Measurements from ENCODE around the gene OCA2. TPM values are rescaled to one million over a fixed set of nuclear protein-coding genes. Genes with fewer than 3 reads are reported as not detected.
A peak's percentile ranks its signal among the peaks of the same experiment; 100 is the strongest.

OCA2 gene
- total and polyA plus RNA-seq, 2 of the 4 experiments (the other 2 are of a cell fraction), result under 0.01 to 0.03 TPM

GRCh38 chr15:28106294-28107110 is 7.4 kb upstream of the OCA2 start:
- Histone ChIP-seq H2AK9ac (replicated peaks; ENCODE audit: low read depth, low read length, poor library complexity) (peak overlapping the region; percentile 28), H3K56ac (ENCODE audit: extremely low read depth, insufficient read depth, low read length) (no peak overlapping the region), H3K23ac (ENCODE audit: low read depth, low read length) (no peak overlapping the region), H3K18ac (ENCODE audit: low read depth, low read length) (no peak overlapping the region), H2BK20ac (ENCODE audit: low read depth, low read length) (no peak overlapping the region), H3K14ac (replicated peaks; ENCODE audit: low read depth, low read length) (no peak overlapping the region), H3K4me1 (ENCODE audit: control insufficient read depth, insufficient read depth, low read length) (no peaks in the 10 kb centered on the region; the same call in 1 of the 2 replicates), H3K27ac (ENCODE audit: insufficient read depth, low read length) (no peak overlapping the region), H3K9ac (ENCODE audit: low read depth, low read length) (no peak overlapping the region), H3K4ac (ENCODE audit: low read depth, low read length) (no peak overlapping the region), H2BK5ac (ENCODE audit: low read depth, low read length, poor library complexity, severe bottlenecking) (no peak overlapping the region), H3K4me3 (ENCODE audit: insufficient read depth, low read depth, low read length) (peak overlapping the region; percentile 45), H3K27me3 (ENCODE audit: control insufficient read depth, insufficient read depth, low read length) (peaks cover 13% of the 10 kb centered on the region; the same call in 1 of the 2 replicates), H3K4me2 (ENCODE audit: low read depth, low read length) (peak overlapping the region; percentile 84; the same call in 1 of the 2 replicates), H3K36me3 (ENCODE audit: control insufficient read depth, insufficient read depth, low read length) (peaks cover 2% of the 10 kb centered on the region), H2AK5ac (ENCODE audit: low read depth, low read length) (no peak overlapping the region), H4K20me1 (ENCODE audit: insufficient read depth, low read length) (no peaks in the 10 kb centered on the region; the same call in 1 of the 2 replicates), H3K9me1 (ENCODE audit: insufficient read depth, low read length) (peaks cover 2% of the 10 kb centered on the region; the same call in 1 of the 2 replicates), H4K5ac (ENCODE audit: low read depth, low read length) (no peak overlapping the region), H2BK120ac (ENCODE audit: low read depth, low read length) (no peak overlapping the region), H2AFZ (replicated peaks; ENCODE audit: low read length, poor library complexity) (peak overlapping the region; percentile 82), H4K91ac (ENCODE audit: insufficient read depth, low read depth, low read length) (no peak overlapping the region), H4K8ac (ENCODE audit: low read depth in 2 of 2, low read length in 2 of 2) (peak overlapping the region in 1 of 2 experiments; percentile 5; a peak in 1 of 4 replicates), H3K9me3 (ENCODE audit: control insufficient read depth, insufficient read depth, low read length) (no peaks in the 10 kb centered on the region), H3K79me1 (ENCODE audit: low read depth in 1 of 2, low read length in 2 of 2) (no peaks in the 10 kb centered on the region), H2BK15ac (ENCODE audit: low read depth, low read length) (no peak overlapping the region)
- no peak for DNase-seq
- 3% methylated on average over 56 of the region's 81 CpGs; no CpG with 5 or more reads in 1 of the 2 experiments for WGBS, 2 experiments (ENCODE audit: extremely low coverage in 2 of 2, insufficient read length in 1 of 2)
- BruUV-seq (replicated peaks), result no TSS peak
- ChIA-PET POLR2A (ENCODE audit: unreplicated experiment) (no interaction called here), CTCF (interaction anchor here (1.4 to 1.9 kb wide), 2 partner anchors 8 to 20 kb away, joined by 3 to 4 read pairs; partner anchors contain the start of gene OCA2)
- in situ Hi-C loops (cut with MboI; ENCODE audit: low sequenced_read_pairs) (loop anchor here (25.0 kb wide), 1 partner anchor 1219 kb away; no protein-coding TSS in a partner anchor), intact Hi-C loops (cut with micrococcal nuclease) (no loop called here), dilution Hi-C loops (cut with HindIII; ENCODE audit: low sequenced_read_pairs, unreplicated experiment) (no loop called here)
- peak; percentile 76 for ATAC-seq (ENCODE audit: low read depth)
- TF ChIP-seq CEBPB (IDR thresholded peaks at IDR 0.05; ENCODE audit: low read depth, low read length) (no peak), MAFK (IDR thresholded peaks at IDR 0.05; ENCODE audit: low read depth, low read length) (no peak), MAZ (IDR thresholded peaks at IDR 0.05; ENCODE audit: borderline replicate concordance, low read depth, low read length) (no peak), ELK1 (IDR thresholded peaks at IDR 0.05; ENCODE audit: borderline replicate concordance, low read depth, low read length) (no peak), CTCF (conservative IDR thresholded peaks at IDR 0.05; ENCODE audit: low read depth, low read length) (no peak), MXI1 (IDR thresholded peaks at IDR 0.05; ENCODE audit: borderline replicate concordance, low read depth, low read length) (no peak), BHLHE40 (IDR thresholded peaks at IDR 0.05; ENCODE audit: low read depth, low read length) (no peak), RAD21 (IDR thresholded peaks at IDR 0.05; ENCODE audit: low read length) (no peak), FOS (IDR thresholded peaks at IDR 0.05; ENCODE audit: low read depth, low read length) (no peak), RCOR1 (IDR thresholded peaks at IDR 0.05; ENCODE audit: insufficient replicate concordance, low read length) (no peak), SMC3 (IDR thresholded peaks at IDR 0.05; ENCODE audit: low read depth, low read length) (no peak), RFX5 (IDR thresholded peaks at IDR 0.05; ENCODE audit: low read depth, low read length) (no peak)

Measured in IMR-90 (cell line).